Muscle of leg (tissue), 11 donors: ENCODE results near the gene HDHD5. TPM values are rescaled to one million over a fixed set of nuclear protein-coding genes. Genes with fewer than 3 reads are reported as not detected.

Source experiments
- DNase-seq: peaks from one replicate; pipeline ENCODE4 v3.0.0; 2013
- H3K27ac ChIP-seq: one replicate; pipeline ENCODE4 v1.5.1; 2013; ENCODE audit warnings: mild to moderate bottlenecking, low read length, control low read depth
- H3K27me3 ChIP-seq: one replicate; pipeline ENCODE4 v1.6.1; 2013; ENCODE audit warnings: low read length; ENCODE audit not compliant: control insufficient read depth, insufficient read depth
- H3K36me3 ChIP-seq: one replicate; pipeline ENCODE4 v1.6.1; 2013; ENCODE audit warnings: low read length; ENCODE audit not compliant: control insufficient read depth, insufficient read depth
- H3K4me1 ChIP-seq: one replicate; pipeline ENCODE4 v1.6.1; 2013; ENCODE audit warnings: low read length; ENCODE audit not compliant: control insufficient read depth, insufficient read depth
- H3K4me3 ChIP-seq: one replicate; pipeline ENCODE4 v1.5.1; 2013; ENCODE audit warnings: low read length, control low read depth
- H3K9me3 ChIP-seq: replicated peaks from 2 replicates; pipeline ENCODE4 v1.6.1; 2013; ENCODE audit warnings: low read depth, low read length; ENCODE audit not compliant: control insufficient read depth
- WGBS: methylation state at CpG from one replicate; pipeline ENCODE4 v1.1.5; 2013; ENCODE audit warnings: missing lambda C conversion rate; ENCODE audit not compliant: insufficient coverage; 5-methylcytosine and 5-hydroxymethylcytosine counted together
- polyA plus RNA-seq, 8 donors: library from polyadenylated mRNA; unstranded; fragments of 120-200 nt; gene quantifications; one replicate each; pipeline versions ENCODE4 v1.2.1 to v1.2.3, GENCODE V29; 2013; ENCODE audit warnings: inconsistent platforms in 1 of 8, low replicate concordance in 1 of 8; ENCODE audit not compliant: insufficient read length in 8 of 8, insufficient read depth in 1 of 8
- total RNA-seq: library from RNA; stranded (reverse); fragments of 120-200 nt; gene quantifications from one replicate; pipeline ENCODE4 v1.2.4, GENCODE V29; 2013

The HDHD5 gene
- total and polyA plus RNA-seq, 9 donors, result 35.7 to 50.0 (median 46.0) TPM

GRCh38 chr22:17108256-17109112, 50.6 kb downstream of the HDHD5 start:
- Histone ChIP-seq H3K4me1 (no peaks in the 10 kb centered on the region), H3K36me3 (peaks cover 30% of the 10 kb centered on the region), H3K4me3 (no peak overlapping the region), H3K27ac (no peak overlapping the region), H3K27me3 (no peaks in the 10 kb centered on the region), H3K9me3 (no peaks in the 10 kb centered on the region)
- WGBS, result 92% methylated on average over 66 of the region's 66 CpGs
- DNase-seq, result no peak

- H3K27ac ChIP-seq, result no peak overlapping the region
- 76% methylated on average over 5 of the region's 6 CpGs for WGBS
- H3K27me3 ChIP-seq, result no peaks in the 10 kb centered on the region
- DNase-seq, result no peak
- H3K36me3 ChIP-seq, result peaks cover 30% of the 10 kb centered on the region
- H3K9me3 ChIP-seq, result no peaks in the 10 kb centered on the region
- H3K4me1 ChIP-seq, result no peaks in the 10 kb centered on the region
- no peak overlapping the region for H3K4me3 ChIP-seq
Observed at GRCh38 chr22:17107547-17107810, 51.6 kb downstream of the HDHD5 start.

- peak; percentile 55 for DNase-seq
- no peaks in the 10 kb centered on the region for H3K27me3 ChIP-seq
- WGBS, result 86% methylated on average over 12 of the region's 15 CpGs
- H3K9me3 ChIP-seq, result no peaks in the 10 kb centered on the region
- no peak overlapping the region for H3K27ac ChIP-seq
- peaks cover 34% of the 10 kb centered on the region for H3K36me3 ChIP-seq
- H3K4me1 ChIP-seq, result no peaks in the 10 kb centered on the region
- no peak overlapping the region for H3K4me3 ChIP-seq
Observed at GRCh38 chr22:17106785-17107546, 52.1 kb downstream of the HDHD5 start.

GRCh38 chr22:17106161-17106784, 52.8 kb downstream of the HDHD5 start:
- H3K27me3 ChIP-seq, result no peaks in the 10 kb centered on the region
- no peak for DNase-seq
- no peaks in the 10 kb centered on the region for H3K4me1 ChIP-seq
- H3K4me3 ChIP-seq, result no peak overlapping the region
- WGBS, result 78% methylated on average over 4 of the region's 12 CpGs
- H3K27ac ChIP-seq, result no peak overlapping the region
- peaks cover 39% of the 10 kb centered on the region for H3K36me3 ChIP-seq
- no peaks in the 10 kb centered on the region for H3K9me3 ChIP-seq

GRCh38 chr22:17105143-17106129, 53.6 kb downstream of the HDHD5 start:
- WGBS, result 65% methylated on average over 15 of the region's 22 CpGs
- no peak overlapping the region for H3K27ac ChIP-seq
- peaks cover 39% of the 10 kb centered on the region for H3K36me3 ChIP-seq
- no peaks in the 10 kb centered on the region for H3K4me1 ChIP-seq
- H3K9me3 ChIP-seq, result no peaks in the 10 kb centered on the region
- H3K4me3 ChIP-seq, result no peak overlapping the region
- H3K27me3 ChIP-seq, result no peaks in the 10 kb centered on the region
- no peak for DNase-seq

- WGBS, result 89% methylated on average over 11 of the region's 14 CpGs
- H3K27me3 ChIP-seq, result no peaks in the 10 kb centered on the region
- no peak overlapping the region for H3K27ac ChIP-seq
- H3K4me3 ChIP-seq, result no peak overlapping the region
- H3K4me1 ChIP-seq, result no peaks in the 10 kb centered on the region
- H3K36me3 ChIP-seq, result peaks cover 42% of the 10 kb centered on the region
- H3K9me3 ChIP-seq, result no peaks in the 10 kb centered on the region
- no peak for DNase-seq
Observed at GRCh38 chr22:17104336-17104935, 54.6 kb downstream of the HDHD5 start.

- no peaks in the 10 kb centered on the region for H3K27me3 ChIP-seq
- no peak for DNase-seq
- no peak overlapping the region for H3K4me3 ChIP-seq
- H3K4me1 ChIP-seq, result no peaks in the 10 kb centered on the region
- H3K36me3 ChIP-seq, result peaks cover 45% of the 10 kb centered on the region
- WGBS, result 92% methylated on average over 5 of the region's 9 CpGs
- H3K9me3 ChIP-seq, result no peaks in the 10 kb centered on the region
- no peak overlapping the region for H3K27ac ChIP-seq
Observed at GRCh38 chr22:17103351-17103750, 55.7 kb downstream of the HDHD5 start.

- Histone ChIP-seq H3K27me3 (no peaks in the 10 kb centered on the region), H3K36me3 (peaks cover 47% of the 10 kb centered on the region), H3K9me3 (no peaks in the 10 kb centered on the region), H3K27ac (no peak overlapping the region), H3K4me1 (no peaks in the 10 kb centered on the region), H3K4me3 (no peak overlapping the region)
- 100% methylated on average over 1 of the region's 7 CpGs for WGBS
- DNase-seq, result no peak
Observed at GRCh38 chr22:17102297-17102667, 56.8 kb downstream of the HDHD5 start.

- 76% methylated on average over 12 of the region's 14 CpGs for WGBS
- no peak for DNase-seq
- Histone ChIP-seq H3K36me3 (peaks cover 44% of the 10 kb centered on the region), H3K27ac (no peak overlapping the region), H3K4me3 (no peak overlapping the region), H3K9me3 (no peaks in the 10 kb centered on the region), H3K4me1 (no peaks in the 10 kb centered on the region), H3K27me3 (no peaks in the 10 kb centered on the region)
Observed at GRCh38 chr22:17101475-17102296, 57.4 kb downstream of the HDHD5 start.
